RWPE2 (cell line): ENCODE measurements around the gene GDPGP1.

ENCODE experiments used
- ATAC-seq: fragments of 200-7000 bp; cut with Tn5 transposase; 3 replicates; pipeline ENCODE4 v1.9.1; 2021; ENCODE audit warnings: low read depth
- DNase-seq: peaks from one replicate; pipeline ENCODE4 v3.0.0-alpha.2; 2020; ENCODE audit warnings: low spot score
- H3K27ac ChIP-seq: fragments of 450-650 bp; 2 replicates; pipeline ENCODE4 v1.5.1; 2017; ENCODE audit warnings: mild to moderate bottlenecking; ENCODE audit not compliant: poor library complexity, severe bottlenecking
- H3K27me3 ChIP-seq: fragments of 250-450 bp; sonication (Bioruptor Pico); 2 replicates; pipeline ENCODE4 v1.5.1; 2021; ENCODE audit warnings: mild to moderate bottlenecking, moderate library complexity; ENCODE audit not compliant: insufficient read depth, poor library complexity, severe bottlenecking
- H3K36me3 ChIP-seq: fragments of 250-450 bp; sonication (Bioruptor Pico); 2 replicates; pipeline ENCODE4 v1.5.1; 2020; ENCODE audit warnings: low read depth, mild to moderate bottlenecking, moderate library complexity
- H3K4me1 ChIP-seq: fragments of 250-450 bp; sonication (Bioruptor Pico); 2 replicates; pipeline ENCODE4 v1.5.1; 2021; ENCODE audit warnings: mild to moderate bottlenecking, moderate library complexity; ENCODE audit not compliant: insufficient read depth, poor library complexity, severe bottlenecking
- H3K4me3 ChIP-seq: fragments of 250-450 bp; sonication (Bioruptor Pico); 2 replicates; pipeline ENCODE4 v1.5.1; 2021; ENCODE audit warnings: mild to moderate bottlenecking, moderate library complexity; ENCODE audit not compliant: severe bottlenecking
- H3K9me3 ChIP-seq: fragments of 250-450 bp; sonication (Bioruptor Pico); 2 replicates; pipeline ENCODE4 v1.5.1; 2021; ENCODE audit warnings: mild to moderate bottlenecking, moderate library complexity; ENCODE audit not compliant: severe bottlenecking
- CTCF ChIP-seq: fragments of 450-650 bp; IDR thresholded peaks from one replicate; pipeline ENCODE4 v1.5.1; 2017; ENCODE audit warnings: mild to moderate bottlenecking, moderate library complexity; ENCODE audit not compliant: poor library complexity, severe bottlenecking

GDPGP1 gene

GRCh38 chr15:90201130-90201943, 32.7 kb upstream of the GDPGP1 start, which contains the start of gene SEMA4B:
Gene SEMA4B (plus strand): TSS chr15:90201330. CDS start chr15:90201579, 249 bp downstream.
- Histone ChIP-seq H3K27ac (peak within 1 kb of the TSS; percentile 98), H3K36me3 (peaks cover 66% of the 10 kb centered on the region), H3K27me3 (no peaks in the 10 kb centered on the region), H3K4me1 (peaks cover 48% of the 10 kb centered on the region), H3K4me3 (peak within 1 kb of the TSS; percentile 73), H3K9me3 (no peaks in the 10 kb centered on the region)
- peak; percentile 76 for DNase-seq
- ATAC-seq: peak; percentile 78
- TF ChIP-seq CTCF: no peak

- peak overlapping the region; percentile 98 for H3K27ac ChIP-seq
- TF ChIP-seq CTCF: no peak
- no peaks in the 10 kb centered on the region for H3K27me3 ChIP-seq
- H3K36me3 ChIP-seq: peaks cover 66% of the 10 kb centered on the region
- H3K4me3 ChIP-seq: peak overlapping the region; percentile 73
- no peak for DNase-seq
- H3K9me3 ChIP-seq: no peaks in the 10 kb centered on the region
- peaks cover 48% of the 10 kb centered on the region for H3K4me1 ChIP-seq
- peak; percentile 22 for ATAC-seq
Observed at GRCh38 chr15:90201944-90202375, 32.0 kb upstream of the GDPGP1 start.

- DNase-seq (no peak), ATAC-seq (no peak)
- Histone ChIP-seq H3K9me3 (no peaks in the 10 kb centered on the region), H3K27ac (peak overlapping the region; percentile 98), H3K36me3 (peaks cover 73% of the 10 kb centered on the region), H3K27me3 (no peaks in the 10 kb centered on the region), H3K4me1 (peaks cover 47% of the 10 kb centered on the region), H3K4me3 (peak overlapping the region; percentile 73)
- TF ChIP-seq CTCF: no peak
Observed at GRCh38 chr15:90202929-90203328, 31.1 kb upstream of the GDPGP1 start.

GRCh38 chr15:90203473-90203872, 30.5 kb upstream of the GDPGP1 start:
- Histone ChIP-seq H3K36me3 (peaks cover 73% of the 10 kb centered on the region), H3K4me3 (peak overlapping the region; percentile 73), H3K4me1 (peaks cover 43% of the 10 kb centered on the region), H3K9me3 (no peaks in the 10 kb centered on the region), H3K27ac (peak overlapping the region; percentile 98), H3K27me3 (no peaks in the 10 kb centered on the region)
- no peak for ATAC-seq
- DNase-seq: no peak
- no peak for TF ChIP-seq CTCF

GRCh38 chr15:90203922-90204321, 30.1 kb upstream of the GDPGP1 start:
- H3K9me3 ChIP-seq: no peaks in the 10 kb centered on the region
- ATAC-seq (no peak), DNase-seq (no peak)
- H3K4me1 ChIP-seq: peaks cover 46% of the 10 kb centered on the region
- H3K36me3 ChIP-seq: peaks cover 73% of the 10 kb centered on the region
- peak overlapping the region; percentile 73 for H3K4me3 ChIP-seq
- H3K27ac ChIP-seq: peak overlapping the region; percentile 98
- H3K27me3 ChIP-seq: no peaks in the 10 kb centered on the region
- no peak for TF ChIP-seq CTCF
